Skin epidermis (tissue), 12 donors: Measurements from ENCODE around the gene LSM5.
A peak's percentile ranks its signal among the peaks of the same experiment; 100 is the strongest.
"Not testable (repeated sequence)": the region's sequence is repeated elsewhere in the genome, so short reads cannot be mapped to it uniquely, and the experiment has no call there.

ENCODE experiments used
- H3K27ac ChIP-seq, 21 experiments: fragments of 200-600 bp; sonication (generic) in 11 of 21; one replicate each; pipeline ENCODE4 v1.5.0; 2020; ENCODE audit warnings: mild to moderate bottlenecking in 3 of 21, inconsistent platforms in 2 of 21, moderate library complexity in 2 of 21
- H3K4me3 ChIP-seq, 7 experiments: fragments of 200-600 bp; sonication (generic) in 2 of 7; one replicate each; pipeline ENCODE4 v1.5.0; 2020; ENCODE audit warnings: inconsistent platforms in 2 of 7, mild to moderate bottlenecking in 2 of 7, moderate library complexity in 1 of 7

LSM5 gene

DNA sequence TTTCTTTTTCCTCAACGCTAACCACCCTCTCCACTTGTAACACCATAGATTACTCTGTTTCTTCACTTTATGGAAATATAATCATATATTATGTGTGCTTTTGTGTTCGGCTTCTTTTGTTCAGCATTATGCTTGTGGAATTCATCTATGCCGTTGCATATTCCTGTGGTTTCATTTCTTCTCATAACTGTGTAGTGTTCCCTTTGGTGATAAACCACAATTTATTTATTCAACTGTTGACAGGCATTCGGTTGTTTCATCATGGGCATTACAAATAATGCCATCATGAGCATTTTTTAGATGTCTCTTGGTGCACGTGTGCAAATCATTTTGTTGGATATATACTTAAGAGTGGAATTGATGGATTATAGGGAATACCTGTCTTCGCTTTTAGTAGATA is 17.2 kb upstream of the LSM5 start:
- Histone ChIP-seq H3K4me3 (no peak overlapping the region), H3K27ac (no peak overlapping the region)

DNA sequence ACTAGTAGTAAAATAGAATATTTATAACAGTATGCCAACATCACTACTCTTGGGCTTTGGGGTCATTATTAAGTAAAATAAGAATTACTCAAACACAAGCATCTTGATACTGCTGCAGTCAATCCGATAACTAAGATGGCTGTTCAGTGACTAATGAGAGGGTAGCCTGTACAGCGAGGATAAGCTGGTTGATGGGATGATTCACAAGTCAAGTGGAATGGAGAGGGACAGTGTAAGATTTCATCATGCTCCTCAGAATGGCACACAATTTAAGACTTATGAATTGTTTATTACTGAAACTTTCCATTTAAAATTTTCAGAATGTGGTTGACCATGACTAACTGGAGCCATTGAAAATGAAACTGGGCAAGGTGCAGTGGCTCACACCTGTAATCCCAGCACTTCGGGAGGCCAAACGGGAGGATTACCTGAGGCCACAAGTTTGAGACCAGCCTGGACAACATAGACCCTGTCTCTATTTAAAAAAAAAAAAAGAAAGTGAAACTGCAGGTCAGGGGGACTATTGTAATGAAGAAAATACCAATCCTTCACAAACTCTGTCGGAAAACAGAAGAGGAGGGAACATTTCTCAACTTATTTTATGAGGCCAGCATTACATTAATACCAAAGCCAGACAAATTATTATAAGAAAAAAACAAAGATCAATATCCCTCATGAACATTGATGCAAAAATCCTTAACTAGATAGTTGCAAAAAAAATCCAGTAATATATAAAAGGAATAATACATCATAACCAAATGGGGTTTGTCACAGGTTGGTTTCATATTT is 16.3 kb upstream of the LSM5 start:
- Histone ChIP-seq H3K4me3 (no peak overlapping the region), H3K27ac (no peak overlapping the region)

DNA sequence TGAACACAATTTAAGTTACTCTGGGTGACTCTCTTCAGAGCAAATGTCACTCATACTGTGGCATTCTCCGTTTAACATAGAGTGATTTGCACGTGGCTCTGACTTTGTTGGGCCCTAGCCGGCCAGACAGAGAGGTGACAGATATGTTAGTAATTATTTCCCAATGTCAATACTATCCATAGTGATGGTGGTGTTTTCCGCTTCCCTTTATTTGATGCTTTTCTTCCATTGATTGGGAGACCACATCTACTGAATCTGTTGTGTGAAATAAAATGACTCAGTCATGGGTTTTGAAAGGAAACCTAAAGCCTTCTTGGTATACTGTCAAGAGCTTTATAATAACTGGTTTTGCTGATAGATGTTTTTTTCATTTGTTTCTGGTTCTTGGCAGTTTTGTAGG is 12.5 kb upstream of the LSM5 start:
- H3K27ac ChIP-seq: no peak overlapping the region
- no peak overlapping the region for H3K4me3 ChIP-seq

DNA sequence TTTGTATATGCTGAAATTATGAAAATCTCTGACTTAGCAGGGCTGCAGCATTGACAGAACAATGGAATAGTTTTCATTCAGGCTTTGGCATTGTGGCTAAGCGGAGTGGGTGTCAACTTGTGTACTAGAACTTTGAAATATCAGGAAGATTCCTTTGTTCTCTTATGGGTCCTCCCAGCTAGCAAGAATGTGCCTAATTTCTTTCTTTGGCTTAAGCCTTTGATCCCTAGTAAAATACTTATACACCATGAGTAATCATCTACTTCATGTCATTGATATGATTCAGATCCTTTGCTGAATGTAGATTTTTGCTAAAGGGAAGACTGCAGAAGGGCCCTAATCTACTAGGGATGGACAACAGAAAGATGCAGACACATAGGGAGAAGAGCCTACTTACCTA is 11.3 kb upstream of the LSM5 start:
- Histone ChIP-seq H3K4me3 (no peak overlapping the region), H3K27ac (peak overlapping the region in 11 of 21 experiments; percentile 1 to 67 (median 34))

DNA sequence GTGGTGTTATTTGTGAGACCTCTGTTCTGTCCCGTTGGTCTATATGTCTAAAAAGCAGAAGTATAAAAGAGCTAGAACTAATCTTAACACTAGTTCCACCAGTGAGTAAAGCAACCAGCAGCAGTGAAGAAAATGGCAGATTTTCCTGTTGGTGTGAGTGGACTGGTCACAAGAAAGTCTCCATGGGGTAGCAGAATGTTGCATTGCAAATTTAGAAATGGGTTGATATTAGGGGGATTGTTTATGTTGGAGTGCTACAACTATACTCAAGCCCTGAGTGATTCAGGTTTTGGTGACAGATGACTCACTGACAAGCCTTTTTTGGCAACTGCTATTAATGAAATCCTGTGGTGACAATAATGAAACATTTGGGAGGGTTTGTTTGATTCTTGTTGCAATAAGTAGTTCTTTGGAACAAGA is 10.8 kb upstream of the LSM5 start:
- Histone ChIP-seq H3K4me3 (no peak overlapping the region), H3K27ac (peak overlapping the region in 11 of 21 experiments; percentile 1 to 67 (median 32))

DNA sequence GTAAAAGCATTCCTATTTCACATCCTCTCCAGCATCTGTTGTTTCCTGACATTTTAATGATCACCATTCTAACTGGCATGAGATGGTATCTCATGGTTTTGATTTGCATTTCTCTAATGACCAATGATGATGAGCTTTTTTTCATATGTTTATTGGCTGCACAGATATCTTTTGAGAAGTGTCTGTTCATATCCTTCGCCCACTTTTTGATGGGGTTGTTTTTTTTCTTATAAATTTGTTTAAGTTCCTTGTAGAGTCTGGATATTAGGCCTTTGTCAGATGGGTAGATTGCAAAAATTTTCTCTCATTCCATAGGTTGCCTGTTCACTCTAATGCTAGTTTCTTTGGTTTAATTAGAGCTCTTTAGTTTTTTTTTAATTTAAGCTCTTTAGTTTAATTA is 10.0 kb upstream of the LSM5 start:
- peak overlapping the region in 2 of 21 experiments; percentile 46 to 67 for H3K27ac ChIP-seq
- not testable (repeated sequence) for H3K4me3 ChIP-seq

DNA sequence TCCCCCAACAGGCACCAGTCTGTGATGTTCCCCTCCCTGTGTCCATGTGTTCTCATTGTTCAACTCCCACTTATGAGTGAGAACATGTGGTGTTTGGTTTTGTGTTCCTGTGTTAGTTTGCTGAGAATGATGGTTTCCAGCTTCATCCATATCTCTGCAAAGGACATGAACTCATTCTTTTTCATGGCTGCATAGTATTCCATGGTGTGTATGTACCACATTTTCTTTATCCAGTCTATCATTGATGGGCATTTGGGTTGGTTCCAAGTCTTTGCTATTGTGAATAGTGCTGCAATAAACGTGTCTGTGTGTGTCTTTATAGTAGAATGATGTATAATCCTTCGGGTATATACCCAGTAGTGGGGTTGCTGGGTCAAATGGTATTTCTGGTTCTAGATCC is 9.6 kb upstream of the LSM5 start:
- H3K4me3 ChIP-seq, H3K27ac ChIP-seq: not testable (repeated sequence)

DNA sequence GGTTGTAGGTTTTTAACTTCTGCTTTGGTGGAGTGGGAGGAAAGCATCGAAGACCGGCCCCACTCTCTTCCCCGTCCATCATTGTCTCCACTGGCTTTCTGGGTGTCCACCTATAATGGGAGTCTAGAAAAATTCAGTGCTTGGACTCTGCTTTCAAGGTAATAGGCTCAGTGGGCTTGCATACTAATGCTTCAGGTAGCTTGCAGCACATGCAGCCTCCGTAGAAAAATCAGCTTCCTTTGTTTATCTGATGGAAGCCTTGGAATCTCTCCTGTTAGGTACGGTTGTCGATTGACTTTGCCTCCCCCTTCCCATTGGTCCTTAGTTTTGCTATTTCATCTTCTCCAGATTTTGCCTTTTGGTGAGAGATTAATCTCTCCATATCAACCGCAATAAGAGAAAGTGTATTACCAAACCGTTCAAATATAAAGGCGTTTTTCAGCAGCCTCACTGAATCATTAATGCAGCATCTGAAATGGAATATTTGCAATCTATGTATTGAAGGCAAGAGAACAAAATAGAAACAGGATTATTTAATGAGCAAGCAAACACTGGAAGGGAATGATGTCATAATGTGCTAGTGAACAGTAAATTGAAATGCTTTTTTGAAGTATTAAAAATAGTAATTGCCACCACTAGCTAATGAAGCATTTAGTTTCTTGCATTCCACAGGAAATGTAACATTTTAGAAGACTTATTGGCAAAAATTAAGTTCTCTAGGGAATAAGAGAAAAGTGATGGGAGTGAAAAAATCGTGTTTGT is 6.1 kb upstream of the LSM5 start:
- Histone ChIP-seq H3K4me3 (peak overlapping the region; percentile 87 to 95 (median 94)), H3K27ac (peak overlapping the region; percentile 92 to 99 (median 97))

DNA sequence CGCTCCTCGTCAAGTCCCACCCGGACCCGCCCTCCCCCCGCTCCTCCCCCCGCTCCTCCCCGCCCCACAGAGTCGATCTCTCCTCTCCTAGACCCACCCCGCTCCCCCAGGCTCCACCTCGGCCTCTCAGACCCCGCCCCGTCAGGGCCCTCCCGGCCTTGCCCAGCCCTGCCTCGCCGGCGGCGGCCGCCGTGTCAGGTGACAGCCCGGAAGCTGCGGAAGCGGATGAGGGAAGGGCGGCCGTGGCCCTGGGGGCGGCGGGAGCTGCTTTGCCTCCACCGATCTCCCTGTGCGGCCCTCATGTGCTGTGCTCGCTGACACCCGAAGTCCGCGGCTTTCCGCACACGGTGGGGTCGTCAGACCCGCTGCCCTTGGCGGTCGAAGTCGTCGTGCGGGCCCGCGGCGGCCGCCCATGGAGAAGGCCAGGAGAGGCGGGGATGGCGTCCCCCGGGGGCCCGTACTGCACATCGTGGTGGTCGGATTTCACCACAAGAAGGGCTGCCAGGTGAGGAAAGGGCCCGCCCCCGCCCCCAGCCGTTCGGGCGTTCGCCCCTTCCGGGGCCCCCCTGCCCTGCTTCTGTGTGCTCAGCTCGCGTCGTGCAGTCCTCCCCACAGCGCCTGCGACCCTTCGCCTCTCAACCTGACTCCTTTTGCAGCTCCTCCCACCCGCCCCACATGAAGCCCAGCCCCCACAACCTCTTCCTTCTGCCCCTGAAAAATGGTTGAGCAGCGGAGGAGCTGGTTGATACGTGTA is 5.3 kb upstream of the LSM5 start, which contains the start of gene AVL9:
Gene AVL9 (plus strand): TSS at position 192 of the 754 bp plus-strand sequence. CDS start 221 bp downstream, at position 413.
- H3K4me3 ChIP-seq: peak within 1 kb of the TSS; percentile 87 to 95 (median 94)
- peak within 1 kb of the TSS; percentile 92 to 99 (median 97) for H3K27ac ChIP-seq

DNA sequence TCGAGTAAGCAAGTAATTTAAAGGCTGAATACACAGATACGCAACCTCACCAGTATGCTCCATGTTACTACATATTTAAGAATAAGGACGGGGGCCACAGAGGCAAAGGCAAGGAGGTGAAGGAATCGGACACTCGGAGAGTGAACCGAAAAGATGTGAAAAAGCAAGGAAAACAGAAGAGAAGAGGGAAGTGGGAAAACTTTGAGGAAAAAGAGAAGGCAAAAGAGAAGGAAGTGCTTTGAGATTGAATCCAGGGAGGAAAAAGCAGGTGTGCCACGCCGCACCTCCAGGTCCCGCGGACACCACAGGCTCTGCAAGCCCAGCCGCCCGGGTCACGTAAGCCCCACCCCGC is 4.7 kb upstream of the LSM5 start:
- H3K27ac ChIP-seq: peak overlapping the region in 20 of 21 experiments; percentile 56 to 99 (median 96)

DNA sequence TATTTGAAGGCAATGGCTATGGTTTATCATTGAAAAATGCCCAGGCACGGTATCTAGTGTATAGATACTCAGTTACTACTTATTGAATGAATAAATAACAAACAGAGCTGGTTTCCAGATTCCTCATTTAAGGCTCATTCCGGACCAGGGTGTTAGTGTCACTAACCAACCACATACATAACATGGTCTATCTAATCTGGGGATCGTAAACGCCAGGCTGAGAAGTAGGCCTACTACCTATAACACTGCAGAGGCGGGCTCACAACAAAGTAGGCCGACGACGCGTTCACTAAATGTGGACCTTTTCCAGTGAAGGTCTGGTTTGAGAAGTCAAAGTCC is 423 bp downstream of the LSM5 start:
- Histone ChIP-seq H3K27ac (peak overlapping the region; percentile 26 to 92 (median 84)), H3K4me3 (peak overlapping the region; percentile 47 to 83 (median 67))

More for the DNA sequence above, 4.7 kb upstream of the LSM5 start:
- peak overlapping the region; percentile 87 to 95 (median 94) for H3K4me3 ChIP-seq

DNA sequence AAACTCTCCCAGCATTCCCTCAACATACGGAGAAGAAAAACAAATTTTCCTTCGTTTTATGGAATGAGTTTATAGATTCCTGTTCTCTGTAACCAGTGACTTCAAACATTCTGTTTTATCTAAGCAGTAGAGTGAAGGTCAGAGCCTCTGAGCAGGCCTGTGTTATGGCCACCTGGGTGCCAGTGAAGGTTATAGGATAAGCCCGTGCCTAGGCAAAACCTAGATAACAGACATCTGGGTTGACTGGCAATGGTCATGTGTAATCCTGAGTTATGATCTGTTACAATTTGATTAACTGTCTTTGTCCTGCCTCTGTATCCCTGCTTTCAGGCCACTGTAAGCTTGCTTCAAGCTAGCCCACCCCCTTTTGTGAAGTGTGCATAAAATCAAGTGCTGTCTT is 8.3 kb downstream of the LSM5 start:
- no peak overlapping the region for H3K27ac ChIP-seq
- H3K4me3 ChIP-seq: no peak overlapping the region

DNA sequence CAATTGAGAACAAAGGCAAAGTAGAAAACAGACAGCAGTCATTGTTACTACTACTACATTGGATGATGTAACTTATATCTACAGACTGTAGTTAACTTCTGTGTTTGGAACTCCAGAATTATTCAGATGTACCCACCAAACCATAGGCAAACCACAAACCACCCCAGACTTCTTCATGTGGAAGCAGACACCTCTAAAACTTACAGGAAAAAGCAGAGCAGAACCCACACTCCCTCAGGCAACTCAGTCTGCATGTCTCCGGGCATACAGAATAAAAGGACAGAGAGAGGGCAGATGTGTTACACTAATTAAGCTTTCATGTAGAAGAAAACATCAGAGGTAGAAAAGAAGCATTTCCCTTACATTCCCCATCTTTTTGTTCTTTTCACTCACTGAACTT is 9.0 kb downstream of the LSM5 start:
- no peak overlapping the region for H3K4me3 ChIP-seq
- no peak overlapping the region for H3K27ac ChIP-seq

DNA sequence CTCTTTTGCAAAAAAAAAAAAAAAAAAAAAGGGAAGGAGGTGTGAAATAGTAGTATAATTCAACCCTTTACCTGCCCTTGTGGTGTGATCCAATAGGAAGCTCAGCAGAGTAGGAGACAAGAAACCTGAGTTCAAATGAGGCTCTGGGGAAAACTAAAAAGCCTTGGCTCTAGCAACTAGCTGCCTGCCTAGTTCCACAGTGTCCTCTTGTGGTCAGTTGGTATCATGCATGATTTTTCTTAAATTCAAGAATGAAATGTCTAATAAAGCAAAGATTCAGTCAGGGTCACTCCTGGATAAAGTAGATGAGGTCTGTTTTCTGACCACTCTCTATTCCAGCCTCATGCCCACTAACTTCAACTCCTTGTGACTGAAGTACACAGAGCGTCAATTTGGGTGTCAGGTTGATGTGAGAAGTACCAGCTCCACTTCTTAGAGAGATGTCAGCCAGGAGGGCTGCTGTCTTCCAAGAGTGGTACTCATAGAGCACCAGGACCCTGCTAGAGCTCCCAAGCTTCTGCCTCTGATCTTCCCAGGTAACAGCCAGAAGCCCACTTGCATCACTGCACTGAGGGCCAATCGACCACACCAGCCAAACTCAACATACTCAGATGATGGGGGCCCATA is 10.5 kb downstream of the LSM5 start:
- Histone ChIP-seq H3K4me3 (no peak overlapping the region), H3K27ac (no peak overlapping the region)

DNA sequence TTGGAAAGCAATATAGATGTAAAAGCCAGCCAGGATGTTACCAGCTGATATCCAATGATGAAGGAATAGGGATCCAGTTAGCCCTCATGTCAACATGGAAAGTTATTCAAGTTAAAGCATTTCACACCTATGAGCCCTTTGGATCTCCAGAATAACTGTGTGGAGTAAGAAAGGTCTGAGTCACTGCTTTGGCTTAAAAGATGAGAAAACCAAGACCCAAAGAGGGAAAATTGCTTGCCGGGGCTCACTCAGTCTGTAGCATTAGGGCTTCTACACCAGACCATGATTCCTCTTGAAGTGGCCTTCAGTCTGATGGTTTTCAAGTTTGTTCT is 12.6 kb downstream of the LSM5 start:
- no peak overlapping the region for H3K4me3 ChIP-seq

DNA sequence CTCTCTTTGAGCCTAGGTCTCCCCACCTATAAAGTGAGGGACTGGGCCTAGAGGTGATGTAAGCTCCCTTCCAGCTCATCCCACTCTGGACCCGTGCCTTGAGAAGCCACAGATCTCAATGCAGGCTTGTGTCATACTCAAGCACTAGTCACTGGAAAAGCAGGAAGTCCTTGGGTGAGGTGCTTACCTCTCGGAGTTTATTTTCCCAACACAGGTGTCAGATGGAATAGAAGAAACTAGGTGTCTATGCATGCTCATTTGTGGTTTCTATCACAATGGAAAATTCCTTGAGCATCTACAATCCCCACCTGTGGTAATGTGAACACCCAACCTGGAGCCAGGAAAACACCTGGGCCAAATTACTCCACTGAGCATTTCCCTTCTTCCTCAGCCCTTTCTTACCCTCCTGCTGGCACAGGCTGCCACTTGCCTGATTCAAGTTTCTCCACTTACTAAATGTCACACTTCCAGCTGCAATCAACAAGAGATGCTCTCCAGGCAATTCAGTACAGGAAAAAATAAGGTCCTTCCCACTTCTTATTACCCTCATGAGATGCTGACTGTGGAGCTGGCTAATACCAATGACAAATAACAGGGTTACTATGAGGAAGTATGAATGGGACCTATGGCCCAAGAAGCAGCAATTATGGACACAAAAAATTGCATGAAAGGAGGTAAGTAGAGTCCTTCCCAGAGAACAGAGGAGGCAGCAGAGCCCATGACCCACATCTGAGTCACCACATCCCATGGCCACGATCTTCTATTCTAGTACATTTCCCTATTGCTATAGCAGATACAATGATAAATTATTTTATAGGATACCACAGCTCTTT is 13.1 kb downstream of the LSM5 start:
- Histone ChIP-seq H3K27ac (peak overlapping the region in 2 of 21 experiments; percentile 20 to 22), H3K4me3 (no peak overlapping the region)

More for the DNA sequence above, 12.6 kb downstream of the LSM5 start:
- H3K27ac ChIP-seq: peak overlapping the region in 2 of 21 experiments; percentile 20 to 22

DNA sequence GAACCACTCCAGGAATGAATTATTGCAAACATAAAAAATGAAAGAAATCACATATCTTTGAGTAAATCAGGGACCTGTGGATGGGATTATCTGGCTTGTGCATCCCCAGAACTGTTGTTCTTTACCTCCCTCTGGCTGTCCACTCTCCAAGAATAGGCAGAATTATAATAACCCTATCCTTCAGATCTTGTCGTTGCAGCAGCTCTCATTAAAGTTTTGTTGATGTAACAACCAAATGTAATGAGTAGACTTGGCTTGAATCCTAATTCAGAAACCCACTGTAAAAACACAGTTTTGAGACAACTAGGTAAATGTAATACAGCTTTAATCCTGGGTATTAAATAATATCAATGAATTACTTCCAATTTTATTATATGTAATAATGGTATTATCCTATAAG is 16.2 kb downstream of the LSM5 start:
- Histone ChIP-seq H3K4me3 (no peak overlapping the region), H3K27ac (no peak overlapping the region)

DNA sequence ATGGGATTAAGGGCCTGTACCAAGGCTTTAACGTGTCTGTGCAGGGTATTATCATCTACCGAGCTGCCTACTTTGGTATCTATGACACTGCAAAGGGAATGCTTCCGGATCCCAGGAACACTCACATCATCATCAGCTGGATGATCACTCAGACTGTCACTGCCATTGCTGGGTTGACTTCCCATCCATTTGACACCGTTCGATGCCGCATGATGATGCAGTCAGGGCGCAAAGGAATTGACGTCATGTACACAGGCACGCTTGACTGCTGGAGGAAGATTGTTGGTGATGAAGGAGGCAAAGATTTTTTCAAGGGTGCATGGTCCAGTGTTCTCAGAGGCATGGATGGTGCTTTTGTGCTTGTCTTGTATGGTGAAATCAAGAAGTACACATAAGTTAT is 18.2 kb downstream of the LSM5 start:
- no peak overlapping the region for H3K4me3 ChIP-seq
- H3K27ac ChIP-seq: no peak overlapping the region

DNA sequence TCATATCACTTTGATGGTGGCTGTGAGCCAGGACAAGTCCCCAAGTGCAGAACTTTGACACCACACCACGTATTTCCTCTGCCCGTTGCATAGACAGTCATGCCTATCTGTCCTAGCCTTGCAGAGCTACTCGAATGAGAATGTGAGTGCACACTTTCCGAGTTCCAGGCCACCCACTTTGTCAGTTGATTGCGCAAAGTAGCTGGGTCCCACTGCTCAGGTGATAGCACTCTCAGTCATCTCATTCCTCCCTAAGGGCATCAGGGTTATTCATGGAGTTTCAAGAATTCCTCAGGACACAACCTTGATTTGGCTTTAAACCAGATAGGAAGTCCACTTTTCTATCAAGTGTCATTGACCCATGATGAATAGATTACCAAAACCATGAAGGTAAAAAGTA is 19.3 kb downstream of the LSM5 start:
- no peak overlapping the region for H3K27ac ChIP-seq
- no peak overlapping the region for H3K4me3 ChIP-seq
